WTC11 (cell line): ENCODE data around the gene TMEM192. TPM values are rescaled to one million over a fixed set of nuclear protein-coding genes. Genes with fewer than 3 reads are reported as not detected.
"Not testable (repeated sequence)": the region's sequence is repeated elsewhere in the genome, so short reads cannot be mapped to it uniquely, and the experiment has no call there.

Experiments used
- ATAC-seq: fragments of 200-7000 bp; cut with Tn5 transposase; 2 replicates; pipeline ENCODE4 v1.10.0; 2021; ENCODE audit warnings: mild to moderate bottlenecking, moderate library complexity
- CTCF ChIA-PET: fragments of 300-600 bp; sonication (Branson Sonifier 250); formaldehyde crosslinking; loops from one replicate; lab custom pipeline; 2021; ENCODE audit warnings: antibody characterized with exemption; lab: Charles Lee
- POLR2A ChIA-PET: fragments of 350-600 bp; sonication (Branson Sonifier 250); formaldehyde crosslinking; loops from one replicate; lab custom pipeline; 2021; ENCODE audit warnings: antibody characterized with exemption; lab: Charles Lee
- DNase-seq: peaks from one replicate; pipeline ENCODE4 v3.0.0; 2021; ENCODE audit warnings: low spot score
- H3K27ac Mint-ChIP-seq: 2 replicates; pipeline ENCODE4 v1.8.0; 2021; ENCODE audit warnings: mixed read lengths
- H3K27me3 Mint-ChIP-seq: 2 replicates; pipeline ENCODE4 v1.8.0; 2021; ENCODE audit warnings: low read depth, mild to moderate bottlenecking, moderate library complexity, mixed read lengths
- H3K36me3 Mint-ChIP-seq: 2 replicates; pipeline ENCODE4 v1.8.0; 2021; ENCODE audit warnings: mixed read lengths
- H3K4me1 Mint-ChIP-seq: 2 replicates; pipeline ENCODE4 v1.8.0; 2022; ENCODE audit warnings: mixed read lengths
- H3K4me3 Mint-ChIP-seq: 2 replicates; pipeline ENCODE4 v1.8.0; 2021; ENCODE audit warnings: mild to moderate bottlenecking, moderate library complexity, mixed read lengths
- H3K9me3 Mint-ChIP-seq: 2 replicates; pipeline ENCODE4 v1.8.0; 2021; ENCODE audit warnings: mixed read lengths
- ATF1 ChIP-seq: sonication (generic); formaldehyde crosslinking; IDR thresholded peaks from 2 replicates; pipeline ENCODE4 v1.8.1; 2023; ENCODE audit warnings: mild to moderate bottlenecking, moderate library complexity, missing genetic modification reagents
- CREM ChIP-seq: sonication (generic); formaldehyde crosslinking; IDR thresholded peaks from 2 replicates; pipeline ENCODE4 v1.8.1; 2022; ENCODE audit warnings: mild to moderate bottlenecking, missing genetic modification reagents, moderate library complexity
- GABPB1 ChIP-seq: sonication (generic); formaldehyde crosslinking; IDR thresholded peaks from 2 replicates; pipeline ENCODE4 v1.8.1; 2023; ENCODE audit warnings: mild to moderate bottlenecking, missing genetic modification reagents
- GTF2I ChIP-seq: fragments of 250-450 bp; sonication (Bioruptor Pico); conservative IDR thresholded peaks from 2 replicates; pipeline ENCODE4 v1.4.0; 2021; ENCODE audit warnings: mild to moderate bottlenecking
- JAZF1 ChIP-seq: fragments of 250-450 bp; sonication (Bioruptor Pico); IDR thresholded peaks from 2 replicates; pipeline ENCODE4 v1.9.0; 2021; ENCODE audit warnings: moderate library complexity, mild to moderate bottlenecking, inconsistent platforms
- NR2C2 ChIP-seq: sonication (generic); formaldehyde crosslinking; IDR thresholded peaks from 2 replicates; pipeline ENCODE4 v1.8.0; 2022; ENCODE audit warnings: mild to moderate bottlenecking, missing genetic modification reagents
- TCF7 ChIP-seq: sonication (generic); formaldehyde crosslinking; IDR thresholded peaks from 2 replicates; pipeline ENCODE4 v1.8.0; 2022; ENCODE audit warnings: mild to moderate bottlenecking, low read depth, missing genetic modification reagents, moderate library complexity
- TP53 ChIP-seq: sonication (generic); formaldehyde crosslinking; IDR thresholded peaks from 2 replicates; pipeline ENCODE4 v1.8.1; 2023; ENCODE audit warnings: mild to moderate bottlenecking, missing genetic modification reagents
- total RNA-seq: library from RNA; stranded (reverse); gene quantifications from 3 replicates; pipeline ENCODE4 v1.2.3, GENCODE V29; 2021
- TF ChIP-seq, protein P1 (sequence below): fragments of 200-600 bp; IDR thresholded peaks from 2 replicates; pipeline ENCODE4 v1.8.0; 2022; ENCODE audit warnings: antibody characterized with exemption
- TF ChIP-seq, protein P2 (sequence below): sonication (generic); formaldehyde crosslinking; IDR thresholded peaks from 2 replicates; pipeline ENCODE4 v1.8.0; 2023; ENCODE audit warnings: mild to moderate bottlenecking, missing genetic modification reagents
- TF ChIP-seq, protein P3 (sequence below): sonication (generic); formaldehyde crosslinking; IDR thresholded peaks from 2 replicates; pipeline ENCODE4 v1.8.0; 2022; ENCODE audit warnings: missing genetic modification reagents
- TF ChIP-seq, protein P4 (sequence below): sonication (generic); formaldehyde crosslinking; conservative IDR thresholded peaks from 2 replicates; pipeline ENCODE4 v1.8.1; 2022; ENCODE audit warnings: mild to moderate bottlenecking, missing genetic modification reagents
- TF ChIP-seq, protein P5 (sequence below): sonication (generic); formaldehyde crosslinking; IDR thresholded peaks from 2 replicates; pipeline ENCODE4 v1.8.1; 2023; ENCODE audit warnings: mild to moderate bottlenecking, missing genetic modification reagents
- TF ChIP-seq, protein P6 (sequence below): fragments of 250-450 bp; sonication (Bioruptor Pico); IDR thresholded peaks from 2 replicates; pipeline ENCODE4 v1.9.0; 2021; ENCODE audit warnings: moderate library complexity, mild to moderate bottlenecking, inconsistent platforms, borderline replicate concordance

The TMEM192 gene
- total RNA-seq, 1 experiment from 2014 or later = 10.5 TPM

DNA sequence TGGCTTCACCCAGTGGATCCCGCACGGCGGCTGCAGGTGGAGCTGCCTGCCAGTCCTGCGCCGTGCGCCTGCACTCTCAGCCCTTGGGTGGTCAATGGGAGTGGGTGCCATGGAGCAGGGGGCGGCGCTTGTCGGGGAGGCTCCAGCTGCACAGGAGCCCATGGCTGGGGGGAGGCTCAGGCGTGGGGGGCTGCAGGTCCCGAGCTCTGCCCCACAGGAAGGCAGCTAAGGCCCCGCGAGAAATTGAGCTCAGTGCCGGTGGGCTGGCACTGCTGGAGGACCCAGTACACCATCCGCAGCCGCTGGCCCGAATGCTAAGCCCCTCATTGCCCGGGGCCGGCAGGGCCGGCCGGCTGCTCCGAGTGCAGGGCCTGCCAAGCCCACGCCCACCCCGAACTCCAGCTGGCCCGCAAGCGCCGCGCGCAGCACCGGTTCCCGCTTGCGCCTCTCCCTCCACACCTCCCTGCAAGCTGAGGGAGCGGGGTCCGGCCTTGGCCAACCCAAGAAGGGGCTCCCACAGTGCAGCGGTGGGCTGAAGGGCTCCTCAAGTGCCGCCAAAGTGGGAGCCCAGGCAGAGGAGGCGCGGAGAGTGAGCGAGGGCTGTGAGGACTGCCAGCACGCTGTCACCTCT, 13.3 kb upstream of the TMEM192 start:
- not testable (repeated sequence) for H3K4me1 Mint-ChIP-seq, H3K27ac Mint-ChIP-seq, H3K4me3 Mint-ChIP-seq, H3K36me3 Mint-ChIP-seq, ATAC-seq, DNase-seq, H3K9me3 Mint-ChIP-seq, H3K27me3 Mint-ChIP-seq
- ChIA-PET CTCF (interaction anchor here (1.7 kb wide), 1 partner anchor 13 kb away, joined by 11 read pairs; the partner anchor contains the start of gene TMEM192), POLR2A (interaction anchor here (0.6 kb wide), 1 partner anchor 12 kb away, joined by 3 read pairs; no protein-coding TSS in a partner anchor)

DNA sequence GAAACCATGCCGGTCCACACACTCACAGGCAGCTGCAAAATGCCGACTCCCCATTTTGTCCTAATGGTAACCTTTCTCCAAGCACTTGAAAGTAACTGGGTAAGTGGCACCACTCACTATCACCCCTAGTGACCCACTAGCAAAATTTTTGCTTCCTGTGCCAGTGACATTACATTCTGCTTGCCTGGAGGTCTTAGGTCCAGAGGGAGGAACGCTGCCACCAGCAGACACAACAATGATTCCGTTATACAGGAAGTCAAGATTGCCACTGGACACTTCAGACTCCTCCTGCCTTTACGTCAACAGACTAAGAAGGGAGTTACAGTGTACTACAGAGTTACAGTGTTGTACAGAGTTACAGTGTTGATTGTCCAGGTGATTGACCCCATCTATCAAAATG, 11.8 kb upstream of the TMEM192 start:
- no peak overlapping the region for H3K27ac Mint-ChIP-seq
- CTCF ChIA-PET = interaction anchor here (1.7 to 3.0 kb wide), 2 partner anchors 11 to 12 kb away, joined by 11 to 15 read pairs; partner anchors contain the start of gene TMEM192
- TF ChIP-seq TCF7 (CRISPR knock-in tag) = no peak
- TF ChIP-seq, protein P1, sequence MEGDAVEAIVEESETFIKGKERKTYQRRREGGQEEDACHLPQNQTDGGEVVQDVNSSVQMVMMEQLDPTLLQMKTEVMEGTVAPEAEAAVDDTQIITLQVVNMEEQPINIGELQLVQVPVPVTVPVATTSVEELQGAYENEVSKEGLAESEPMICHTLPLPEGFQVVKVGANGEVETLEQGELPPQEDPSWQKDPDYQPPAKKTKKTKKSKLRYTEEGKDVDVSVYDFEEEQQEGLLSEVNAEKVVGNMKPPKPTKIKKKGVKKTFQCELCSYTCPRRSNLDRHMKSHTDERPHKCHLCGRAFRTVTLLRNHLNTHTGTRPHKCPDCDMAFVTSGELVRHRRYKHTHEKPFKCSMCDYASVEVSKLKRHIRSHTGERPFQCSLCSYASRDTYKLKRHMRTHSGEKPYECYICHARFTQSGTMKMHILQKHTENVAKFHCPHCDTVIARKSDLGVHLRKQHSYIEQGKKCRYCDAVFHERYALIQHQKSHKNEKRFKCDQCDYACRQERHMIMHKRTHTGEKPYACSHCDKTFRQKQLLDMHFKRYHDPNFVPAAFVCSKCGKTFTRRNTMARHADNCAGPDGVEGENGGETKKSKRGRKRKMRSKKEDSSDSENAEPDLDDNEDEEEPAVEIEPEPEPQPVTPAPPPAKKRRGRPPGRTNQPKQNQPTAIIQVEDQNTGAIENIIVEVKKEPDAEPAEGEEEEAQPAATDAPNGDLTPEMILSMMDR = no peak
- TF ChIP-seq, protein P2, sequence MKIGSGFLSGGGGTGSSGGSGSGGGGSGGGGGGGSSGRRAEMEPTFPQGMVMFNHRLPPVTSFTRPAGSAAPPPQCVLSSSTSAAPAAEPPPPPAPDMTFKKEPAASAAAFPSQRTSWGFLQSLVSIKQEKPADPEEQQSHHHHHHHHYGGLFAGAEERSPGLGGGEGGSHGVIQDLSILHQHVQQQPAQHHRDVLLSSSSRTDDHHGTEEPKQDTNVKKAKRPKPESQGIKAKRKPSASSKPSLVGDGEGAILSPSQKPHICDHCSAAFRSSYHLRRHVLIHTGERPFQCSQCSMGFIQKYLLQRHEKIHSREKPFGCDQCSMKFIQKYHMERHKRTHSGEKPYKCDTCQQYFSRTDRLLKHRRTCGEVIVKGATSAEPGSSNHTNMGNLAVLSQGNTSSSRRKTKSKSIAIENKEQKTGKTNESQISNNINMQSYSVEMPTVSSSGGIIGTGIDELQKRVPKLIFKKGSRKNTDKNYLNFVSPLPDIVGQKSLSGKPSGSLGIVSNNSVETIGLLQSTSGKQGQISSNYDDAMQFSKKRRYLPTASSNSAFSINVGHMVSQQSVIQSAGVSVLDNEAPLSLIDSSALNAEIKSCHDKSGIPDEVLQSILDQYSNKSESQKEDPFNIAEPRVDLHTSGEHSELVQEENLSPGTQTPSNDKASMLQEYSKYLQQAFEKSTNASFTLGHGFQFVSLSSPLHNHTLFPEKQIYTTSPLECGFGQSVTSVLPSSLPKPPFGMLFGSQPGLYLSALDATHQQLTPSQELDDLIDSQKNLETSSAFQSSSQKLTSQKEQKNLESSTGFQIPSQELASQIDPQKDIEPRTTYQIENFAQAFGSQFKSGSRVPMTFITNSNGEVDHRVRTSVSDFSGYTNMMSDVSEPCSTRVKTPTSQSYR (CRISPR knock-in tag) = no peak
- no peak for TF ChIP-seq GABPB1 (CRISPR knock-in tag)
- TF ChIP-seq ATF1 (CRISPR knock-in tag) = no peak
- TF ChIP-seq NR2C2 (CRISPR knock-in tag) = no peak
- TF ChIP-seq CREM (CRISPR knock-in tag) = no peak
- TF ChIP-seq, protein P3, sequence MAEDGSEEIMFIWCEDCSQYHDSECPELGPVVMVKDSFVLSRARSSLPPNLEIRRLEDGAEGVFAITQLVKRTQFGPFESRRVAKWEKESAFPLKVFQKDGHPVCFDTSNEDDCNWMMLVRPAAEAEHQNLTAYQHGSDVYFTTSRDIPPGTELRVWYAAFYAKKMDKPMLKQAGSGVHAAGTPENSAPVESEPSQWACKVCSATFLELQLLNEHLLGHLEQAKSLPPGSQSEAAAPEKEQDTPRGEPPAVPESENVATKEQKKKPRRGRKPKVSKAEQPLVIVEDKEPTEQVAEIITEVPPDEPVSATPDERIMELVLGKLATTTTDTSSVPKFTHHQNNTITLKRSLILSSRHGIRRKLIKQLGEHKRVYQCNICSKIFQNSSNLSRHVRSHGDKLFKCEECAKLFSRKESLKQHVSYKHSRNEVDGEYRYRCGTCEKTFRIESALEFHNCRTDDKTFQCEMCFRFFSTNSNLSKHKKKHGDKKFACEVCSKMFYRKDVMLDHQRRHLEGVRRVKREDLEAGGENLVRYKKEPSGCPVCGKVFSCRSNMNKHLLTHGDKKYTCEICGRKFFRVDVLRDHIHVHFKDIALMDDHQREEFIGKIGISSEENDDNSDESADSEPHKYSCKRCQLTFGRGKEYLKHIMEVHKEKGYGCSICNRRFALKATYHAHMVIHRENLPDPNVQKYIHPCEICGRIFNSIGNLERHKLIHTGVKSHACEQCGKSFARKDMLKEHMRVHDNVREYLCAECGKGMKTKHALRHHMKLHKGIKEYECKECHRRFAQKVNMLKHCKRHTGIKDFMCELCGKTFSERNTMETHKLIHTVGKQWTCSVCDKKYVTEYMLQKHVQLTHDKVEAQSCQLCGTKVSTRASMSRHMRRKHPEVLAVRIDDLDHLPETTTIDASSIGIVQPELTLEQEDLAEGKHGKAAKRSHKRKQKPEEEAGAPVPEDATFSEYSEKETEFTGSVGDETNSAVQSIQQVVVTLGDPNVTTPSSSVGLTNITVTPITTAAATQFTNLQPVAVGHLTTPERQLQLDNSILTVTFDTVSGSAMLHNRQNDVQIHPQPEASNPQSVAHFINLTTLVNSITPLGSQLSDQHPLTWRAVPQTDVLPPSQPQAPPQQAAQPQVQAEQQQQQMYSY (CRISPR knock-in tag) = no peak
- DNase-seq (no peak), ATAC-seq (no peak)
- H3K4me3 Mint-ChIP-seq = no peak overlapping the region
- no peaks in the 10 kb centered on the region for H3K4me1 Mint-ChIP-seq
- H3K36me3 Mint-ChIP-seq = no peaks in the 10 kb centered on the region
- 0 out of 2 replicates have a peak, but pooled peaks cover 8% of the 10 kb centered on the region for H3K9me3 Mint-ChIP-seq
- peaks cover 6% of the 10 kb centered on the region for H3K27me3 Mint-ChIP-seq
- POLR2A ChIA-PET = no interaction called here

DNA sequence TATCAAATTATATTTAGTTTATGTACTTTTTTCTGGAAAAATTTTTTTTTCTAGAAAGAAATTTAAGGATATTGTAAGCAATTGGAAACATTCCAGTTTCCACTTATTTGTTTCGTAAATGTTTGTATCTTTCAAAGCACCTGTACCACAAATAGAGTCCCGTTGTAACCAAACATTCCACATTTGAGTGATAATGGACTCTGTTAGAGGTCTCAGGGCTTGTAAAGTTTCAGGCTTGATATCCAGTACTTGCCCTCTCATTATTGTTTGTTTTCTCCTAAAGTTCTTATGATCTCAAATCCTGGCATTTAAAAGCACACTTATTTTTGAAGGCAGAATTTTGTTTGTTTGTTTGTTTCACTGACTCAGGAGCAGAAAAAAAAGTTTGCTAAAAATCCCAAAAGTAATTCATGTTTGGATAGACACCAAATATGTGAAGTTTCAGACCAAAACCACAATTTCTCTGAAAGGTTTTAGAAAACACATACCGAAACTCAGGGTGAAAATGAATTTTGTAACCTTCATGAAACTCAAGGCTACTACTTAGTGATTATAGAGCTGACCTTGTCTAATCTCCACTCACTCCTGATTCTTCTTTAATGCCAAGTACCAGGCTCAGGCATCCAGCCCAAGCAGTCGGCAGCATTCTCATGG, 5.7 kb upstream of the TMEM192 start:
- ATAC-seq (no peak), DNase-seq (no peak)
- ChIA-PET CTCF (no interaction called here), POLR2A (no interaction called here)
- Mint-ChIP-seq H3K27me3 (peaks cover 3% of the 10 kb centered on the region; the same call in 1 of the 2 replicates), H3K4me1 (peaks cover 5% of the 10 kb centered on the region), H3K9me3 (no peaks in the 10 kb centered on the region), H3K27ac (no peak overlapping the region), H3K4me3 (no peak overlapping the region), H3K36me3 (no peaks in the 10 kb centered on the region)
- TF ChIP-seq TP53 (CRISPR knock-in tag) (no peak), GTF2I (CRISPR knock-in tag) (no peak), JAZF1 (CRISPR knock-in tag) (no peak)
- TF ChIP-seq, protein P4, sequence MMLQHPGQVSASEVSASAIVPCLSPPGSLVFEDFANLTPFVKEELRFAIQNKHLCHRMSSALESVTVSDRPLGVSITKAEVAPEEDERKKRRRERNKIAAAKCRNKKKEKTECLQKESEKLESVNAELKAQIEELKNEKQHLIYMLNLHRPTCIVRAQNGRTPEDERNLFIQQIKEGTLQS = no peak
- TF ChIP-seq, protein P5, sequence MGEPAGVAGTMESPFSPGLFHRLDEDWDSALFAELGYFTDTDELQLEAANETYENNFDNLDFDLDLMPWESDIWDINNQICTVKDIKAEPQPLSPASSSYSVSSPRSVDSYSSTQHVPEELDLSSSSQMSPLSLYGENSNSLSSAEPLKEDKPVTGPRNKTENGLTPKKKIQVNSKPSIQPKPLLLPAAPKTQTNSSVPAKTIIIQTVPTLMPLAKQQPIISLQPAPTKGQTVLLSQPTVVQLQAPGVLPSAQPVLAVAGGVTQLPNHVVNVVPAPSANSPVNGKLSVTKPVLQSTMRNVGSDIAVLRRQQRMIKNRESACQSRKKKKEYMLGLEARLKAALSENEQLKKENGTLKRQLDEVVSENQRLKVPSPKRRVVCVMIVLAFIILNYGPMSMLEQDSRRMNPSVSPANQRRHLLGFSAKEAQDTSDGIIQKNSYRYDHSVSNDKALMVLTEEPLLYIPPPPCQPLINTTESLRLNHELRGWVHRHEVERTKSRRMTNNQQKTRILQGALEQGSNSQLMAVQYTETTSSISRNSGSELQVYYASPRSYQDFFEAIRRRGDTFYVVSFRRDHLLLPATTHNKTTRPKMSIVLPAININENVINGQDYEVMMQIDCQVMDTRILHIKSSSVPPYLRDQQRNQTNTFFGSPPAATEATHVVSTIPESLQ (CRISPR knock-in tag) = no peak
- TF ChIP-seq, protein P6, sequence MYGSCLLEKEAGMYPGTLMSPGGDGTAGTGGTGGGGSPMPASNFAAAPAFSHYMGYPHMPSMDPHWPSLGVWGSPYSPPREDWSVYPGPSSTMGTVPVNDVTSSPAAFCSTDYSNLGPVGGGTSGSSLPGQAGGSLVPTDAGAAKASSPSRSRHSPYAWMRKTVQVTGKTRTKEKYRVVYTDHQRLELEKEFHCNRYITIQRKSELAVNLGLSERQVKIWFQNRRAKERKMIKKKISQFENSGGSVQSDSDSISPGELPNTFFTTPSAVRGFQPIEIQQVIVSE (CRISPR knock-in tag) = no peak
- TF ChIP-seq, protein P3 (CRISPR knock-in tag) = no peak
